Caco-2 (cell line): ENCODE measurements around the gene CYP2U1. TPM values are rescaled to one million over a fixed set of nuclear protein-coding genes. Genes with fewer than 3 reads are reported as not detected.

ENCODE experiments used
- BruUV-seq: library from RNA; stranded (reverse); fragments of 400-500 nt; replicated peaks from 2 replicates; lab custom pipeline; 2021; lab: Mats Ljungman, UMichigan
- CTCF ChIA-PET: fragments of 300-600 bp; sonication (Branson Sonifier 250); formaldehyde crosslinking; loops from one replicate; lab custom pipeline; 2022; ENCODE audit warnings: antibody characterized with exemption; lab: Charles Lee
- POLR2A ChIA-PET: fragments of 300-600 bp; sonication (Branson Sonifier 250); formaldehyde crosslinking; loops from one replicate; lab custom pipeline; 2022; ENCODE audit warnings: antibody characterized with exemption; lab: Charles Lee
- DNase-seq, 2 experiments: peaks; one replicate each; pipeline versions ENCODE4 v3.0.0 to v3.0.0-alpha.2; 2020 to 2022
- H3K27me3 ChIP-seq: replicated peaks from 2 replicates; pipeline ENCODE4 v1.6.0; 2011; ENCODE audit warnings: low read length; ENCODE audit not compliant: control insufficient read depth, insufficient read depth
- H3K36me3 ChIP-seq: 2 replicates; pipeline ENCODE4 v1.5.1; 2011; ENCODE audit warnings: low read length; ENCODE audit not compliant: control insufficient read depth, insufficient read depth
- H3K4me1 ChIP-seq: fragments of 250-450 bp; sonication (Bioruptor Pico); 2 replicates; pipeline ENCODE4 v1.5.1; 2020; ENCODE audit warnings: mild to moderate bottlenecking
- H3K4me3 ChIP-seq: 2 replicates; pipeline ENCODE4 v1.5.1; 2011; ENCODE audit warnings: low read depth, mild to moderate bottlenecking, control low read depth, low read length
- H3K9me3 ChIP-seq: fragments of 250-450 bp; sonication (Bioruptor Pico); 2 replicates; pipeline ENCODE4 v1.5.1; 2020; ENCODE audit warnings: mild to moderate bottlenecking, moderate library complexity
- H3K27ac Mint-ChIP-seq: one replicate; pipeline ENCODE4 v1.8.0; 2022; ENCODE audit warnings: mixed read lengths; ENCODE audit not compliant: unreplicated experiment
- H3K27me3 Mint-ChIP-seq: one replicate; pipeline ENCODE4 v1.8.0; 2022; ENCODE audit warnings: mixed read lengths; ENCODE audit not compliant: insufficient read depth, unreplicated experiment
- H3K36me3 Mint-ChIP-seq: one replicate; pipeline ENCODE4 v1.8.0; 2022; ENCODE audit warnings: mild to moderate bottlenecking, mixed read lengths; ENCODE audit not compliant: insufficient read depth, unreplicated experiment
- H3K4me1 Mint-ChIP-seq: one replicate; pipeline ENCODE4 v1.8.0; 2022; ENCODE audit warnings: low read depth, mixed read lengths; ENCODE audit not compliant: unreplicated experiment
- H3K4me3 Mint-ChIP-seq: one replicate; pipeline ENCODE4 v1.8.0; 2022; ENCODE audit warnings: mild to moderate bottlenecking, moderate library complexity, mixed read lengths; ENCODE audit not compliant: unreplicated experiment
- H3K9me3 Mint-ChIP-seq: one replicate; pipeline ENCODE4 v1.8.0; 2022; ENCODE audit warnings: mixed read lengths; ENCODE audit not compliant: unreplicated experiment
- intact Hi-C: fragments of 100-400 bp; cut with micrococcal nuclease; formaldehyde crosslinking; loops from one replicate; pipeline ENCODE4 v1.10.0; 2022; ENCODE audit not compliant: unreplicated experiment
- total RNA-seq: library from RNA; stranded (reverse); gene quantifications from 2 replicates; pipeline ENCODE4 v1.2.3, GENCODE V29; 2022
- TF ChIP-seq, protein P1 (sequence below), 2 experiments: fragments of 200-600 bp in 1 of 2; IDR thresholded peaks; 1 replicate in 1 of 2; 2 replicates in 1 of 2; pipeline versions ENCODE4 v1.5.1 to v1.8.0; 2011 to 2022; ENCODE audit warnings: antibody characterized with exemption in 1 of 2, control low read depth in 1 of 2, inconsistent platforms in 1 of 2, low read depth in 1 of 2, low read length in 1 of 2, mild to moderate bottlenecking in 1 of 2, moderate library complexity in 1 of 2; ENCODE audit not compliant: insufficient read depth in 1 of 2, severe bottlenecking in 1 of 2, unreplicated experiment in 1 of 2

The CYP2U1 gene
- total RNA-seq, 1 experiment from 2014 or later = 1.7 TPM

DNA sequence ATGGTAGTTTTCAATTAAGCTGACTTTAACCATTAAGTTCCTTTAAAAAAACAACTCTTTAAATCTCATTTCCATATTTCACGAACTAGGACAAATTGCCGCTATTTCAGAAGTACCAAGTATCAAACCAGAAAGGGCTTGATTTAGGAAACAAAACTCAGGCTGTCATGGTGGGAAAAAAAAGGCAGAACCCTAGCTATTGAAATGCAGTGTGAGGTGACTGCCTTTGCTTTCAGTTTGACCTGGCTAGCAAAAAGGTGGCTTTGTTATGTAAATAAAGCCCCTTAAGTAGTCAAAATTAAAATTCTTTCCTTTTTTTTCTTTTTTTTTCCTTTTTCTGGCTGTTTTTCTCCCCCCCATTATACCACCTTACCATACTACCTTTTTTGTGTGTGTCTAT lies 40.6 kb upstream of the CYP2U1 start:
- Mint-ChIP-seq H3K36me3 (no peaks in the 10 kb centered on the region), H3K4me3 (no peak overlapping the region), H3K27me3 (no peaks in the 10 kb centered on the region), H3K27ac (no peak overlapping the region), H3K9me3 (peaks cover 21% of the 10 kb centered on the region), H3K4me1 (no peaks in the 10 kb centered on the region)
- Histone ChIP-seq H3K9me3 (peaks cover 25% of the 10 kb centered on the region), H3K4me3 (no peak overlapping the region), H3K4me1 (no peaks in the 10 kb centered on the region), H3K27me3 (no peaks in the 10 kb centered on the region), H3K36me3 (no peaks in the 10 kb centered on the region)
- DNase-seq = no peak
- ChIA-PET POLR2A (no interaction called here), CTCF (no interaction called here)
- no TSS peak for BruUV-seq
- TF ChIP-seq, protein P1, sequence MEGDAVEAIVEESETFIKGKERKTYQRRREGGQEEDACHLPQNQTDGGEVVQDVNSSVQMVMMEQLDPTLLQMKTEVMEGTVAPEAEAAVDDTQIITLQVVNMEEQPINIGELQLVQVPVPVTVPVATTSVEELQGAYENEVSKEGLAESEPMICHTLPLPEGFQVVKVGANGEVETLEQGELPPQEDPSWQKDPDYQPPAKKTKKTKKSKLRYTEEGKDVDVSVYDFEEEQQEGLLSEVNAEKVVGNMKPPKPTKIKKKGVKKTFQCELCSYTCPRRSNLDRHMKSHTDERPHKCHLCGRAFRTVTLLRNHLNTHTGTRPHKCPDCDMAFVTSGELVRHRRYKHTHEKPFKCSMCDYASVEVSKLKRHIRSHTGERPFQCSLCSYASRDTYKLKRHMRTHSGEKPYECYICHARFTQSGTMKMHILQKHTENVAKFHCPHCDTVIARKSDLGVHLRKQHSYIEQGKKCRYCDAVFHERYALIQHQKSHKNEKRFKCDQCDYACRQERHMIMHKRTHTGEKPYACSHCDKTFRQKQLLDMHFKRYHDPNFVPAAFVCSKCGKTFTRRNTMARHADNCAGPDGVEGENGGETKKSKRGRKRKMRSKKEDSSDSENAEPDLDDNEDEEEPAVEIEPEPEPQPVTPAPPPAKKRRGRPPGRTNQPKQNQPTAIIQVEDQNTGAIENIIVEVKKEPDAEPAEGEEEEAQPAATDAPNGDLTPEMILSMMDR (IDR thresholded peaks at IDR 0.05; ENCODE audit: insufficient read depth in 1 of 2, low read depth in 1 of 2, low read length in 1 of 2, severe bottlenecking in 1 of 2, unreplicated experiment in 1 of 2) = no peak
- intact Hi-C loops = no loop called here

DNA sequence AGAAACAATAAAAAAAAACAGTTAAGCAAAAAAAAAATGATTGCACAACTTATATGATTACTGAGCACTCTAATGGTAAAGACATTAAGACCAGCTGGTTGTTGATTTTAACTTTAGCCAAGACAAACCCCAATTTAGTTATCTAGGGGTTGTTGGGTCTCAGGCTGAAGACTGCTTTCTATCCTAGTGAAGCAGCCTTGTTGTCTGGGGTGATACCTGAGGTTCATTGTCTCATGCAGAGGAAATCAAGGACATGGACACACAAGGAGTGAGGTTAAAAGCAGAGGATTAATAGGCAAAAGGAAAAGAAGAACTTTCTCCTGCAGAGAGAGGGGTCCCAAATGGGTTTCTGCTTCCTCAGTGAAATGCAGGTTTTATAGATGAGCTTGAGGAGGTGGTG lies 40.0 kb upstream of the CYP2U1 start:
- H3K36me3 Mint-ChIP-seq = no peaks in the 10 kb centered on the region
- H3K4me3 ChIP-seq = no peak overlapping the region
- H3K4me1 ChIP-seq = peaks cover 3% of the 10 kb centered on the region; the same call in 1 of the 2 replicates
- H3K4me3 Mint-ChIP-seq = no peak overlapping the region
- intact Hi-C loops = no loop called here
- no TSS peak for BruUV-seq
- no peak overlapping the region for H3K27ac Mint-ChIP-seq
- H3K9me3 ChIP-seq = peaks cover 25% of the 10 kb centered on the region
- H3K36me3 ChIP-seq = no peaks in the 10 kb centered on the region
- no peaks in the 10 kb centered on the region for H3K27me3 Mint-ChIP-seq
- H3K4me1 Mint-ChIP-seq = no peaks in the 10 kb centered on the region
- H3K9me3 Mint-ChIP-seq = peaks cover 21% of the 10 kb centered on the region
- ChIA-PET POLR2A (no interaction called here), CTCF (no interaction called here)
- TF ChIP-seq, protein P1 (IDR thresholded peaks at IDR 0.05; ENCODE audit: insufficient read depth in 1 of 2, low read depth in 1 of 2, low read length in 1 of 2, severe bottlenecking in 1 of 2, unreplicated experiment in 1 of 2) = no peak
- DNase-seq = no peak
- H3K27me3 ChIP-seq = no peaks in the 10 kb centered on the region

DNA sequence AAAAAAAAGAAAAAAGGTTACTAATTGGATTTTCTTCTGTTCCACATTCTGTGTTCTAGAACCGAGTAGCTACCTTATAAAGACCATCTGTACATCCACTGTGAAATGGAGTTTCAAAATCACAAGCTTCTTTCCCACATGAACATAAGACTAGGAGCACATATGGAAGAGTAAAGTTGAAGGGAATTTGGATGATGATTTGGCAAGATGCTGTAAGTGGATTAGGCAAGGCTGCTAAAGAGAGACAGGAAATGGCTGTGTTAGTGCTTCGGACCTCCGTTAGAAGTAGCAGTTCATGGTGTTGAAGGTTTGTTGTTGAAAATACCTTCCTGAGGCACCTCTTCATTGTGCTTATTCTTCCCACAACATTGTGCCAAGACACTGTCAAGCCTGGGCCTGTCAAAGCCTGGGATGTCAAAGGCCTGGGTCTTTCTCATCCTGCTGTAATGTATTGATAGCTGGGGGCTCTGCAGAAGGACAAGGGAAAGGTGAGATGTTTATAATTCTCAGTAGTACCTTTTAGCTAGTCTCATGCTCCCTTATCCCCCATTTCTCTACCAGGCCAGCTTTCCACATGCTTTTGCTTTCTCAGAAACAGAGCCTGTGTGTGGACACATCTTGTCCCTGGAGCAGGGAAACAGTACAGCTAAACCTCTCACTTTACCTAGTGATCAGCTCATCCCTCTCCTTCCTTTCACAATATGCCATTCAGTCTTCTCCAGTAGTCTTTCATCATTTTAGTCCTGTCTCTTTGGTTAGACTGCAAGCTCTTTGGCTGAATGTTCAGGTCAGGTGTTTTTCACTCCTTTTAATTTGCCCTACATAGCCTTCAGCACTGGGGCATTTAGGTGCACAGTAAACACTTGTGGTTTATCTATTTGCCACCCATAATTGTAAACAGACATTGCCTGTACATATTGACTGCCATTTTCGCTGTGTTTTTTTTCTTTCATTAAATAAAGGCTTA lies 37.9 kb upstream of the CYP2U1 start:
- BruUV-seq = no TSS peak
- TF ChIP-seq, protein P1 (IDR thresholded peaks at IDR 0.05; ENCODE audit: insufficient read depth in 1 of 2, low read depth in 1 of 2, low read length in 1 of 2, severe bottlenecking in 1 of 2, unreplicated experiment in 1 of 2) = no peak
- H3K27ac Mint-ChIP-seq = no peak overlapping the region
- H3K9me3 ChIP-seq = peaks cover 10% of the 10 kb centered on the region
- intact Hi-C loops = no loop called here
- no peak for DNase-seq
- H3K9me3 Mint-ChIP-seq = peaks cover 21% of the 10 kb centered on the region
- no peaks in the 10 kb centered on the region for H3K27me3 Mint-ChIP-seq
- H3K36me3 ChIP-seq = no peaks in the 10 kb centered on the region
- no peak overlapping the region for H3K4me3 Mint-ChIP-seq
- CTCF ChIA-PET = no interaction called here
- H3K4me3 ChIP-seq = no peak overlapping the region
- no peaks in the 10 kb centered on the region for H3K36me3 Mint-ChIP-seq
- no peaks in the 10 kb centered on the region for H3K27me3 ChIP-seq
- no peaks in the 10 kb centered on the region for H3K4me1 Mint-ChIP-seq
- POLR2A ChIA-PET = no interaction called here
- H3K4me1 ChIP-seq = peaks cover 5% of the 10 kb centered on the region; the same call in 1 of the 2 replicates
